Mucosa of descending colon (tissue), 3 donors: ENCODE measurements around the gene CIDEA. TPM values are rescaled to one million over a fixed set of nuclear protein-coding genes. Genes with fewer than 3 reads are reported as not detected.

Experiments used
- ATAC-seq: fragments of 200-7000 bp; cut with Tn5 transposase; one replicate; pipeline ENCODE4 v1.9.1; 2020; ENCODE audit warnings: mild to moderate bottlenecking, moderate library complexity
- DNase-seq, 3 donors: peaks; one replicate each; pipeline ENCODE4 v3.0.0-alpha.2; 2020
- H3K36me3 ChIP-seq: fragments of 200-600 bp; one replicate; pipeline ENCODE4 v1.8.0; 2021; ENCODE audit warnings: low read depth, mild to moderate bottlenecking
- H3K4me1 ChIP-seq: fragments of 200-600 bp; one replicate; pipeline ENCODE4 v1.8.0; 2021; ENCODE audit warnings: low read depth, mild to moderate bottlenecking
- H3K4me3 ChIP-seq: fragments of 200-600 bp; one replicate; pipeline ENCODE4 v1.8.0; 2021; ENCODE audit warnings: mild to moderate bottlenecking
- H3K9me3 ChIP-seq: fragments of 200-600 bp; one replicate; pipeline ENCODE4 v1.8.0; 2021; ENCODE audit warnings: mild to moderate bottlenecking
- CTCF ChIP-seq: fragments of 200-600 bp; IDR thresholded peaks from one replicate; pipeline ENCODE4 v1.8.0; 2022; ENCODE audit warnings: antibody characterized with exemption, mild to moderate bottlenecking
- intact Hi-C, 2 donors: fragments of 100-400 bp; cut with DNase I in 1 of 2; cut with micrococcal nuclease in 1 of 2; formaldehyde crosslinking; loops; one replicate each; pipeline versions ENCODE4 v1.11.0 to v1.11.1; 2022; cut with DNase I, micrococcal nuclease
- total RNA-seq, 3 donors: library from RNA; stranded (reverse); fragmentation: NEBNext Ultra II Directional in 2 of 3; extraction: Animal tissue kit (Norgen Biotek cat#: 25700) in 2 of 3; gene quantifications; one replicate each; pipeline versions ENCODE4 v1.2.1 to v1.2.4, GENCODE V29; 2021 to 2023
- donor health status: DM: no; HTN: no; CAD: no; lungs with moderate emphysema.
- donor health status: DM: no; HTN: no; CAD: no.
- donor health status: DM: no; HTN: yes; CAD: no.

Gene CIDEA
- total RNA-seq, 3 donors from 2014 or later: 0.58 to 0.98 TPM; not detected in 1

GRCh38 chr18:12325726-12326245 lies 71.6 kb downstream of the CIDEA start:
- no peaks in the 10 kb centered on the region for H3K4me1 ChIP-seq
- TF ChIP-seq CTCF: no peak
- ATAC-seq (no peak), DNase-seq (no peak)
- no peak overlapping the region for H3K4me3 ChIP-seq
- intact Hi-C loops: no loop called here
- peaks cover 13% of the 10 kb centered on the region for H3K36me3 ChIP-seq
- H3K9me3 ChIP-seq: no peaks in the 10 kb centered on the region

DNA sequence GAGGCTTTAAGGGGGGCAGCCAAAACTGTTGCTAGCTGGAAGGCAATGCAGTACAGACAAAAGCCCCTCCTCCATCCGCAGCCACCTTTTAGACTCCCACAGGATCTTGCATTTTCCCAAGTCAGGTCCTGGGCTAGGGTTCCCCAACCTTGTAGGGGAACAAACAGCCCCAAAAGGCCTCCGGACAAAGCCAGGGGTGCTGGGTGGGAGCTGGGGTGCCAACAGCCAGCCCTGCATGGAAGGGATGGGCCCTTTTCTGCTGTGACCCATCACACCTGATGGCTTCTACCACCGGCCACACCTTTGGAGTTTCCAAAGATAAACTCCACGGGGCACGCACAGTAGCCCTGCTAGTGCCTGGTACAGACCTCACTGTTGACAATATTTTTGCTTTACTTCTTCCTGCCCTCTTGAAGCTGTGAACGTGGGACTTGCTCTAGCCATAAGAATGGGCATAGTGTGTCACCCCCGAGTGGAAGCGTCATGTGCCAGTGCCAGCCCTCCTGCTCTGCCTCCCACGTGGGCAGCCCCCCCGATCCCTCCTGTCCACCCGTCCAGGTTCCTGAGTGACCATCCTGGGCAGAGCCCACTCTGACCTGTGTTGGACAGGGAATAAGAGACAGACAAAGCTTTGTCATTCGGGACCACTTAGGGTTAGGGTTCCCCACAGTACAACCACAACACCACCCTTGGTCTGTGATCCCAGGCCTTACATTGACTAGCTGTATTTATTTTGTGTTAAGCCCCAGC lies 72.7 kb downstream of the CIDEA start:
- Histone ChIP-seq H3K4me1 (no peaks in the 10 kb centered on the region), H3K36me3 (peaks cover 13% of the 10 kb centered on the region), H3K9me3 (no peaks in the 10 kb centered on the region), H3K4me3 (no peak overlapping the region)
- DNase-seq (no peak), ATAC-seq (no peak)
- intact Hi-C loops: no loop called here
- TF ChIP-seq CTCF: no peak

Other genes starting within 250 kb of the CIDEA start
- 1 to 10 TPM in 1 of 3 donors, under 1 TPM in 1, not detected in 1; 0.17 to 1.8 TPM for gene ANKRD62, start 160.5 kb upstream of the CIDEA start, total RNA-seq
- 100 to 1,000 TPM in 1 of 3 donors, 10 to 100 TPM in 1, 1 to 10 TPM in 1; 9.2 to 116 (median 32.9) TPM for gene TUBB6, start 53.9 kb downstream of the CIDEA start, total RNA-seq
- 100 to 1,000 TPM in 1 of 3 donors, 10 to 100 TPM in 2; 68.5 to 104 (median 93.1) TPM for gene AFG3L2, start 122.9 kb downstream of the CIDEA start, total RNA-seq
- gene PRELID3A, start 153.6 kb downstream of the CIDEA start, total RNA-seq: 1 to 10 TPM; 2.8 to 8.0 (median 2.9) TPM